ENCODE results near the gene PROX2. TPM values are rescaled to one million over a fixed set of nuclear protein-coding genes. Genes with fewer than 3 reads are reported as not detected.
A peak's percentile ranks its signal among the peaks of the same experiment; 100 is the strongest.

The PROX2 gene
- total and polyA plus RNA-seq, 5 donors from 2014 or later: 0.21 TPM; not detected in 4

GRCh38 chr14:74871819-74872218 is 4.1 kb downstream of the PROX2 start:
- Histone ChIP-seq H3K27ac (ENCODE audit: insufficient read depth, low read length, poor library complexity, severe bottlenecking) (no peak overlapping the region), H3K9me3 (ENCODE audit: control insufficient read depth in 2 of 2, low read length in 2 of 2) (no peaks in the 10 kb centered on the region), H3K4me3 (ENCODE audit: low read depth, low read length) (no peak overlapping the region), H3K27me3 (ENCODE audit: control insufficient read depth, insufficient read depth, low read length) (no peaks in the 10 kb centered on the region), H3K36me3 (ENCODE audit: control insufficient read depth, insufficient read depth, low read length) (no peaks in the 10 kb centered on the region), H3K4me1 (ENCODE audit: control insufficient read depth, insufficient read depth, low read length, poor library complexity, severe bottlenecking) (peaks cover 12% of the 10 kb centered on the region)
- Mint-ChIP-seq H3K27me3 (peaks cover 4% of the 10 kb centered on the region), H3K9me3 (no peaks in the 10 kb centered on the region), H3K4me3 (no peak overlapping the region), H3K36me3 (no peaks in the 10 kb centered on the region), H3K27ac (no peak overlapping the region), H3K4me1 (peaks cover 8 to 32% (median 20%) of the 10 kb centered on the region in 4 donors)
- ATAC-seq (ENCODE audit: low read depth in 2 of 2): no peak
- no peak for DNase-seq

GRCh38 chr14:74868739-74869138 is 7.2 kb downstream of the PROX2 start:
- no peaks in the 10 kb centered on the region for H3K36me3 Mint-ChIP-seq
- no peaks in the 10 kb centered on the region for H3K9me3 Mint-ChIP-seq
- H3K4me1 Mint-ChIP-seq: peaks cover 12 to 27% (median 18%) of the 10 kb centered on the region in 4 donors
- no peak overlapping the region for H3K27ac Mint-ChIP-seq
- Histone ChIP-seq H3K4me1 (ENCODE audit: control insufficient read depth, insufficient read depth, low read length, poor library complexity, severe bottlenecking) (peaks cover 13% of the 10 kb centered on the region), H3K36me3 (ENCODE audit: control insufficient read depth, insufficient read depth, low read length) (no peaks in the 10 kb centered on the region), H3K9me3 (ENCODE audit: control insufficient read depth in 2 of 2, low read length in 2 of 2) (no peaks in the 10 kb centered on the region), H3K27me3 (ENCODE audit: control insufficient read depth, insufficient read depth, low read length) (no peaks in the 10 kb centered on the region), H3K27ac (ENCODE audit: insufficient read depth, low read length, poor library complexity, severe bottlenecking) (no peak overlapping the region), H3K4me3 (ENCODE audit: low read depth, low read length) (no peak overlapping the region)
- peaks cover 4% of the 10 kb centered on the region for H3K27me3 Mint-ChIP-seq
- DNase-seq (no peak), ATAC-seq (ENCODE audit: low read depth in 2 of 2) (no peak)
- no peak overlapping the region for H3K4me3 Mint-ChIP-seq

- Mint-ChIP-seq H3K4me1 (peaks cover 12 to 27% (median 18%) of the 10 kb centered on the region in 4 donors), H3K9me3 (no peaks in the 10 kb centered on the region)
Measured at GRCh38 chr14:74867673-74868072, 8.3 kb downstream of the PROX2 start.

GRCh38 chr14:74866708-74867389 is 9.1 kb downstream of the PROX2 start:
- peak overlapping the region; percentile 7 to 95 (median 37) for H3K27ac Mint-ChIP-seq
- H3K36me3 Mint-ChIP-seq: no peaks in the 10 kb centered on the region
- no peaks in the 10 kb centered on the region for H3K9me3 Mint-ChIP-seq
- DNase-seq (no peak), ATAC-seq (ENCODE audit: low read depth in 2 of 2) (peak; percentile 33 to 35)
- no peaks in the 10 kb centered on the region for H3K36me3 ChIP-seq (ENCODE audit: control insufficient read depth, insufficient read depth, low read length)
- H3K27me3 ChIP-seq (ENCODE audit: control insufficient read depth, insufficient read depth, low read length): no peaks in the 10 kb centered on the region
- H3K4me3 ChIP-seq (ENCODE audit: low read depth, low read length): peak overlapping the region; percentile 4
- peak overlapping the region in 2 of 4 donors; percentile 23 to 64 for H3K4me3 Mint-ChIP-seq
- H3K27me3 Mint-ChIP-seq: no peaks in the 10 kb centered on the region
- H3K27ac ChIP-seq (ENCODE audit: insufficient read depth, low read length, poor library complexity, severe bottlenecking): no peak overlapping the region
- H3K4me1 Mint-ChIP-seq: peaks cover 12 to 27% (median 18%) of the 10 kb centered on the region in 4 donors
- peaks cover 13% of the 10 kb centered on the region for H3K4me1 ChIP-seq (ENCODE audit: control insufficient read depth, insufficient read depth, low read length, poor library complexity, severe bottlenecking)
- no peaks in the 10 kb centered on the region for H3K9me3 ChIP-seq (ENCODE audit: control insufficient read depth in 2 of 2, low read length in 2 of 2)

More at GRCh38 chr14:74867673-74868072, 8.3 kb downstream of the PROX2 start:
- Histone ChIP-seq H3K9me3 (ENCODE audit: control insufficient read depth in 2 of 2, low read length in 2 of 2) (no peaks in the 10 kb centered on the region), H3K4me1 (ENCODE audit: control insufficient read depth, insufficient read depth, low read length, poor library complexity, severe bottlenecking) (peaks cover 13% of the 10 kb centered on the region), H3K4me3 (ENCODE audit: low read depth, low read length) (peak overlapping the region; percentile 38), H3K27ac (ENCODE audit: insufficient read depth, low read length, poor library complexity, severe bottlenecking) (no peak overlapping the region), H3K36me3 (ENCODE audit: control insufficient read depth, insufficient read depth, low read length) (no peaks in the 10 kb centered on the region), H3K27me3 (ENCODE audit: control insufficient read depth, insufficient read depth, low read length) (no peaks in the 10 kb centered on the region)
- Mint-ChIP-seq H3K27ac (peak overlapping the region; percentile 7 to 37 (median 7)), H3K36me3 (no peaks in the 10 kb centered on the region), H3K27me3 (peaks cover 3% of the 10 kb centered on the region), H3K4me3 (peak overlapping the region in 2 of 4 donors; percentile 23 to 64)
- peak in 2 of 3 donors; percentile 29 to 62 for DNase-seq
- peak; percentile 64 to 73 for ATAC-seq (ENCODE audit: low read depth in 2 of 2)

GRCh38 chr14:74865156-74865555 is 10.8 kb downstream of the PROX2 start:
- no peak for ATAC-seq (ENCODE audit: low read depth in 2 of 2)
- no peak overlapping the region for H3K27ac ChIP-seq (ENCODE audit: insufficient read depth, low read length, poor library complexity, severe bottlenecking)
- no peaks in the 10 kb centered on the region for H3K9me3 ChIP-seq (ENCODE audit: control insufficient read depth in 2 of 2, low read length in 2 of 2)
- Mint-ChIP-seq H3K27ac (peak overlapping the region in 1 of 3 donors; percentile 72), H3K9me3 (no peaks in the 10 kb centered on the region), H3K27me3 (no peaks in the 10 kb centered on the region), H3K4me3 (no peak overlapping the region), H3K36me3 (no peaks in the 10 kb centered on the region), H3K4me1 (peaks cover 12 to 31% (median 20%) of the 10 kb centered on the region in 4 donors)
- H3K4me1 ChIP-seq (ENCODE audit: control insufficient read depth, insufficient read depth, low read length, poor library complexity, severe bottlenecking): peaks cover 19% of the 10 kb centered on the region
- DNase-seq: no peak
- H3K4me3 ChIP-seq (ENCODE audit: low read depth, low read length): no peak overlapping the region
- no peaks in the 10 kb centered on the region for H3K27me3 ChIP-seq (ENCODE audit: control insufficient read depth, insufficient read depth, low read length)
- H3K36me3 ChIP-seq (ENCODE audit: control insufficient read depth, insufficient read depth, low read length): no peaks in the 10 kb centered on the region

- Histone ChIP-seq H3K36me3 (ENCODE audit: control insufficient read depth, insufficient read depth, low read length) (no peaks in the 10 kb centered on the region), H3K4me1 (ENCODE audit: control insufficient read depth, insufficient read depth, low read length, poor library complexity, severe bottlenecking) (peaks cover 19% of the 10 kb centered on the region), H3K4me3 (ENCODE audit: low read depth, low read length) (no peak overlapping the region), H3K27ac (ENCODE audit: insufficient read depth, low read length, poor library complexity, severe bottlenecking) (no peak overlapping the region), H3K9me3 (ENCODE audit: control insufficient read depth in 2 of 2, low read length in 2 of 2) (no peaks in the 10 kb centered on the region), H3K27me3 (ENCODE audit: control insufficient read depth, insufficient read depth, low read length) (no peaks in the 10 kb centered on the region)
- H3K27ac Mint-ChIP-seq: no peak overlapping the region
- H3K4me3 Mint-ChIP-seq: no peak overlapping the region
- H3K4me1 Mint-ChIP-seq: peaks cover 12 to 31% (median 20%) of the 10 kb centered on the region in 4 donors
- H3K9me3 Mint-ChIP-seq: no peaks in the 10 kb centered on the region
- H3K27me3 Mint-ChIP-seq: no peaks in the 10 kb centered on the region
- H3K36me3 Mint-ChIP-seq: no peaks in the 10 kb centered on the region
- ATAC-seq (ENCODE audit: low read depth in 2 of 2) (no peak), DNase-seq (no peak)
Measured at GRCh38 chr14:74864198-74864597, 11.7 kb downstream of the PROX2 start.

GRCh38 chr14:74863274-74863673 is 12.7 kb downstream of the PROX2 start:
- H3K4me3 Mint-ChIP-seq: no peak overlapping the region
- DNase-seq: no peak
- peak overlapping the region in 1 of 3 donors; percentile 47 for H3K27ac Mint-ChIP-seq
- no peaks in the 10 kb centered on the region for H3K36me3 Mint-ChIP-seq
- Histone ChIP-seq H3K27me3 (ENCODE audit: control insufficient read depth, insufficient read depth, low read length) (no peaks in the 10 kb centered on the region), H3K4me1 (ENCODE audit: control insufficient read depth, insufficient read depth, low read length, poor library complexity, severe bottlenecking) (peaks cover 19% of the 10 kb centered on the region), H3K9me3 (ENCODE audit: control insufficient read depth in 2 of 2, low read length in 2 of 2) (no peaks in the 10 kb centered on the region), H3K27ac (ENCODE audit: insufficient read depth, low read length, poor library complexity, severe bottlenecking) (no peak overlapping the region), H3K36me3 (ENCODE audit: control insufficient read depth, insufficient read depth, low read length) (no peaks in the 10 kb centered on the region), H3K4me3 (ENCODE audit: low read depth, low read length) (no peak overlapping the region)
- H3K4me1 Mint-ChIP-seq: peaks cover 12 to 28% (median 20%) of the 10 kb centered on the region in 4 donors
- no peaks in the 10 kb centered on the region for H3K9me3 Mint-ChIP-seq
- no peak for ATAC-seq (ENCODE audit: low read depth in 2 of 2)
- no peaks in the 10 kb centered on the region for H3K27me3 Mint-ChIP-seq

GRCh38 chr14:74861734-74862090 is 14.2 kb downstream of the PROX2 start:
- Histone ChIP-seq H3K4me3 (ENCODE audit: low read depth, low read length) (no peak overlapping the region), H3K27me3 (ENCODE audit: control insufficient read depth, insufficient read depth, low read length) (no peaks in the 10 kb centered on the region), H3K4me1 (ENCODE audit: control insufficient read depth, insufficient read depth, low read length, poor library complexity, severe bottlenecking) (peaks cover 6% of the 10 kb centered on the region), H3K36me3 (ENCODE audit: control insufficient read depth, insufficient read depth, low read length) (no peaks in the 10 kb centered on the region), H3K9me3 (ENCODE audit: control insufficient read depth in 2 of 2, low read length in 2 of 2) (no peaks in the 10 kb centered on the region), H3K27ac (ENCODE audit: insufficient read depth, low read length, poor library complexity, severe bottlenecking) (no peak overlapping the region)
- DNase-seq (no peak), ATAC-seq (ENCODE audit: low read depth in 2 of 2) (no peak)
- H3K4me1 Mint-ChIP-seq: peaks cover 4 to 14% (median 8%) of the 10 kb centered on the region in 4 donors
- H3K4me3 Mint-ChIP-seq: no peak overlapping the region
- no peaks in the 10 kb centered on the region for H3K9me3 Mint-ChIP-seq
- no peak overlapping the region for H3K27ac Mint-ChIP-seq
- no peaks in the 10 kb centered on the region for H3K27me3 Mint-ChIP-seq
- H3K36me3 Mint-ChIP-seq: peaks cover under 1% of the 10 kb centered on the region
